Measurements from ENCODE around the gene GDF7.

- no peak for TF ChIP-seq CTCF (conservative IDR thresholded peaks at IDR 0.05 in 1 of 2, IDR thresholded peaks at IDR 0.05 in 1 of 2; ENCODE audit: extremely low read depth in 1 of 2, insufficient read depth in 1 of 2, low read depth in 1 of 2, low read length in 2 of 2)
- no peak for TF ChIP-seq EZH2 (IDR thresholded peaks at IDR 0.05; ENCODE audit: borderline replicate concordance, low read length)
Observed at GRCh38 chr2:20633794-20634506, 33.0 kb upstream of the GDF7 start.
